Keratinocyte (primary cell): ENCODE measurements around the gene TRPC4AP.

Experiments used
- EZH2 ChIP-seq: IDR thresholded peaks from one replicate; pipeline ENCODE4 v1.6.1; 2012; ENCODE audit warnings: inconsistent platforms, mild to moderate bottlenecking, low read length, moderate library complexity
- TF ChIP-seq, protein P1 (sequence below), 3 experiments: IDR thresholded peaks in 1 of 3; conservative IDR thresholded peaks in 1 of 3; optimal IDR thresholded peaks in 1 of 3; 2 replicates in 2 of 3; 3 replicates in 1 of 3; pipeline versions ENCODE3 to v1.5.1; 2011; ENCODE audit warnings: low read length in 3 of 3, mild to moderate bottlenecking in 3 of 3, moderate library complexity in 2 of 3, control low read depth in 1 of 3, inconsistent platforms in 1 of 3; ENCODE audit not compliant: insufficient read depth in 2 of 3; ENCODE audit errors: extremely low read depth in 1 of 3

DNA sequence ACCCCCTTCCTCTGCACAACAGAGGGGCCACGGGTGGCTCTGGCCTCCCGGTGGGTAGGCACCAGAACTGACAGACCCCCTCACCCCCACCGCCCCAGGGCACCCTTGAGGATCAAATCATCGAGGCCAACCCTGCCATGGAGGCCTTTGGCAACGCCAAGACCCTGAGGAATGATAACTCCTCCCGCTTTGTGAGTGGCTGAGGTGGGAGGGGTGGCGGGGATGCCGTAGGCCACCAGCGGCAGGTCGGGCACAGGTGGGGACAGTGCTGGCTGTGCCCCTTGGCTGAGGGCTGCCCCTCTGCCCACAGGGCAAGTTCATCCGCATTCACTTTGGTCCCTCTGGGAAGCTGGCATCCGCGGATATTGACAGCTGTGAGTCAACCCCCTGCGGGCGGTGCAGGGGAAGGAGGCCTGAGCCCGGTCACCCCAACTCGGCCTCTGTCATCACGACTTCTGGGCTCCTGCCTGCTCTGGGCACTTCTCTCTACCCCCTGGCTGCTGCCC lies 107.8 kb downstream of the TRPC4AP start:
- TF ChIP-seq, protein P1, sequence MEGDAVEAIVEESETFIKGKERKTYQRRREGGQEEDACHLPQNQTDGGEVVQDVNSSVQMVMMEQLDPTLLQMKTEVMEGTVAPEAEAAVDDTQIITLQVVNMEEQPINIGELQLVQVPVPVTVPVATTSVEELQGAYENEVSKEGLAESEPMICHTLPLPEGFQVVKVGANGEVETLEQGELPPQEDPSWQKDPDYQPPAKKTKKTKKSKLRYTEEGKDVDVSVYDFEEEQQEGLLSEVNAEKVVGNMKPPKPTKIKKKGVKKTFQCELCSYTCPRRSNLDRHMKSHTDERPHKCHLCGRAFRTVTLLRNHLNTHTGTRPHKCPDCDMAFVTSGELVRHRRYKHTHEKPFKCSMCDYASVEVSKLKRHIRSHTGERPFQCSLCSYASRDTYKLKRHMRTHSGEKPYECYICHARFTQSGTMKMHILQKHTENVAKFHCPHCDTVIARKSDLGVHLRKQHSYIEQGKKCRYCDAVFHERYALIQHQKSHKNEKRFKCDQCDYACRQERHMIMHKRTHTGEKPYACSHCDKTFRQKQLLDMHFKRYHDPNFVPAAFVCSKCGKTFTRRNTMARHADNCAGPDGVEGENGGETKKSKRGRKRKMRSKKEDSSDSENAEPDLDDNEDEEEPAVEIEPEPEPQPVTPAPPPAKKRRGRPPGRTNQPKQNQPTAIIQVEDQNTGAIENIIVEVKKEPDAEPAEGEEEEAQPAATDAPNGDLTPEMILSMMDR (optimal IDR thresholded peaks at IDR 0.05 in 1 of 3, IDR thresholded peaks at IDR 0.05 in 1 of 3, conservative IDR thresholded peaks at IDR 0.05 in 1 of 3; ENCODE audit: extremely low read depth in 1 of 3, insufficient read depth in 2 of 3, low read length in 3 of 3), result no peak
- no peak for TF ChIP-seq EZH2
